ENCODE results near the gene PPP2R2C.

Gene PPP2R2C

GRCh38 chr4:6367371-6367851 is 105.0 kb downstream of the PPP2R2C start:
- DNase-seq (ENCODE audit: low read depth, low spot score), result no peak

GRCh38 chr4:6366581-6366980 is 105.8 kb downstream of the PPP2R2C start:
- DNase-seq (ENCODE audit: low read depth, low spot score), result no peak

GRCh38 chr4:6365545-6366086 is 106.8 kb downstream of the PPP2R2C start:
- DNase-seq (ENCODE audit: low read depth, low spot score), result no peak

GRCh38 chr4:6364581-6364980 is 107.8 kb downstream of the PPP2R2C start:
- no peak for DNase-seq (ENCODE audit: low read depth, low spot score)

GRCh38 chr4:6364146-6364545 is 108.3 kb downstream of the PPP2R2C start:
- no peak for DNase-seq (ENCODE audit: low read depth, low spot score)

- no peak for DNase-seq (ENCODE audit: low read depth, low spot score)
Measured at GRCh38 chr4:6362896-6363295, 109.5 kb downstream of the PPP2R2C start.

- DNase-seq (ENCODE audit: low read depth, low spot score), result no peak
Measured at GRCh38 chr4:6362243-6362885, 110.0 kb downstream of the PPP2R2C start.

GRCh38 chr4:6361076-6361784 is 111.2 kb downstream of the PPP2R2C start:
- no peak for DNase-seq (ENCODE audit: low read depth, low spot score)

- DNase-seq (ENCODE audit: low read depth, low spot score), result no peak
Measured at GRCh38 chr4:6360385-6360784, 112.0 kb downstream of the PPP2R2C start.

- no peak for DNase-seq (ENCODE audit: low read depth, low spot score)
Measured at GRCh38 chr4:6359536-6360308, 112.7 kb downstream of the PPP2R2C start.

GRCh38 chr4:6357476-6357875 is 114.9 kb downstream of the PPP2R2C start:
- no peak for DNase-seq (ENCODE audit: low read depth, low spot score)

GRCh38 chr4:6356076-6356560 is 116.3 kb downstream of the PPP2R2C start:
- DNase-seq (ENCODE audit: low read depth, low spot score), result no peak

- DNase-seq (ENCODE audit: low read depth, low spot score), result no peak
Measured at GRCh38 chr4:6355052-6355451, 117.4 kb downstream of the PPP2R2C start.

- no peak for DNase-seq (ENCODE audit: low read depth, low spot score)
Measured at GRCh38 chr4:6354626-6355025, 117.8 kb downstream of the PPP2R2C start.

GRCh38 chr4:6354119-6354518 is 118.3 kb downstream of the PPP2R2C start:
- DNase-seq (ENCODE audit: low read depth, low spot score), result no peak

GRCh38 chr4:6352031-6352692 is 120.3 kb downstream of the PPP2R2C start:
- DNase-seq (ENCODE audit: low read depth, low spot score), result no peak

- DNase-seq (ENCODE audit: low read depth, low spot score), result no peak
Measured at GRCh38 chr4:6351246-6352000, 121.0 kb downstream of the PPP2R2C start.

- no peak for DNase-seq (ENCODE audit: low read depth, low spot score)
Measured at GRCh38 chr4:6350646-6351045, 121.8 kb downstream of the PPP2R2C start.

GRCh38 chr4:6349896-6350603 is 122.4 kb downstream of the PPP2R2C start:
- no peak for DNase-seq (ENCODE audit: low read depth, low spot score)

- DNase-seq (ENCODE audit: low read depth, low spot score), result no peak
Measured at GRCh38 chr4:6348408-6348807, 124.0 kb downstream of the PPP2R2C start.

Measured in iPS DF 19.7 (cell line).